Left lung (tissue), 10 donors: Measurements from ENCODE around the gene PTPRD. TPM values are rescaled to one million over a fixed set of nuclear protein-coding genes. Genes with fewer than 3 reads are reported as not detected.

Source experiments
- ATAC-seq: fragments of 200-7000 bp; cut with Tn5 transposase; one replicate; pipeline ENCODE4 v1.9.1; 2020; ENCODE audit warnings: moderate library complexity
- DNase-seq, 4 donors: peaks; one replicate each; pipeline ENCODE4 v3.0.0-alpha.2; 2013 to 2020
- H3K27ac ChIP-seq, 2 donors: fragments of 200-600 bp; sonication (generic) in 1 of 2; one replicate each; pipeline versions ENCODE4 v1.5.0 to v1.8.0; 2020 to 2021
- H3K27me3 ChIP-seq, 2 donors: fragments of 200-600 bp; sonication (generic) in 1 of 2; one replicate each; pipeline versions ENCODE4 v1.5.0 to v1.8.0; 2020 to 2021
- H3K36me3 ChIP-seq, 2 donors: fragments of 200-600 bp; sonication (generic) in 1 of 2; one replicate each; pipeline versions ENCODE4 v1.5.0 to v1.8.0; 2020 to 2021
- H3K4me1 ChIP-seq, 2 donors: fragments of 200-600 bp; one replicate each; pipeline ENCODE4 v1.8.0; 2021
- H3K4me3 ChIP-seq, 2 donors: fragments of 200-600 bp; sonication (generic) in 1 of 2; one replicate each; pipeline versions ENCODE4 v1.5.0 to v1.8.0; 2020 to 2021; ENCODE audit warnings: mild to moderate bottlenecking in 1 of 2
- H3K9me3 ChIP-seq, 2 donors: fragments of 200-600 bp; sonication (generic) in 1 of 2; one replicate each; pipeline versions ENCODE4 v1.5.0 to v1.8.0; 2020 to 2021
- intact Hi-C, 2 donors: fragments of 100-400 bp; cut with DNase I; formaldehyde crosslinking; loops; one replicate each; pipeline versions ENCODE4 v1.11.2 to v1.14.2; 2022
- polyA plus RNA-seq, 6 donors: library from polyadenylated mRNA; unstranded; fragments of 120-200 nt; gene quantifications; one replicate each; pipeline ENCODE4 v1.2.1, GENCODE V29; 2013; ENCODE audit not compliant: insufficient read length in 6 of 6
- total RNA-seq, 2 donors: library from RNA; stranded (reverse); fragmentation: NEBNext Ultra II Directional; extraction: Animal tissue kit (Norgen Biotek cat#: 25700); gene quantifications; one replicate each; pipeline ENCODE4 v1.2.1, GENCODE V29; 2021
- TF ChIP-seq, protein P1 (sequence below), 2 donors: fragments of 200-600 bp; sonication (generic) in 1 of 2; IDR thresholded peaks; one replicate each; pipeline versions ENCODE4 v1.5.0 to v1.8.0; 2021; ENCODE audit warnings: antibody characterized with exemption in 2 of 2
- donor health status: DM: no; HTN: yes; CAD: no.
- donor health status: DM: no; HTN: no; CAD: no.

Gene PTPRD
- total and polyA plus RNA-seq, 8 donors: 24.2 to 167 (median 139) TPM

GRCh38 chr9:8448226-8448625 is 2164.6 kb downstream of the PTPRD start:
- H3K27ac ChIP-seq: no peak overlapping the region
- intact Hi-C loops: no loop called here
- H3K4me3 ChIP-seq: no peak overlapping the region
- TF ChIP-seq, protein P1, sequence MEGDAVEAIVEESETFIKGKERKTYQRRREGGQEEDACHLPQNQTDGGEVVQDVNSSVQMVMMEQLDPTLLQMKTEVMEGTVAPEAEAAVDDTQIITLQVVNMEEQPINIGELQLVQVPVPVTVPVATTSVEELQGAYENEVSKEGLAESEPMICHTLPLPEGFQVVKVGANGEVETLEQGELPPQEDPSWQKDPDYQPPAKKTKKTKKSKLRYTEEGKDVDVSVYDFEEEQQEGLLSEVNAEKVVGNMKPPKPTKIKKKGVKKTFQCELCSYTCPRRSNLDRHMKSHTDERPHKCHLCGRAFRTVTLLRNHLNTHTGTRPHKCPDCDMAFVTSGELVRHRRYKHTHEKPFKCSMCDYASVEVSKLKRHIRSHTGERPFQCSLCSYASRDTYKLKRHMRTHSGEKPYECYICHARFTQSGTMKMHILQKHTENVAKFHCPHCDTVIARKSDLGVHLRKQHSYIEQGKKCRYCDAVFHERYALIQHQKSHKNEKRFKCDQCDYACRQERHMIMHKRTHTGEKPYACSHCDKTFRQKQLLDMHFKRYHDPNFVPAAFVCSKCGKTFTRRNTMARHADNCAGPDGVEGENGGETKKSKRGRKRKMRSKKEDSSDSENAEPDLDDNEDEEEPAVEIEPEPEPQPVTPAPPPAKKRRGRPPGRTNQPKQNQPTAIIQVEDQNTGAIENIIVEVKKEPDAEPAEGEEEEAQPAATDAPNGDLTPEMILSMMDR (IDR thresholded peaks at IDR 0.05): no peak
- ATAC-seq (no peak), DNase-seq (no peak)
- H3K36me3 ChIP-seq: no peaks in the 10 kb centered on the region
- H3K4me1 ChIP-seq: no peaks in the 10 kb centered on the region
- no peaks in the 10 kb centered on the region for H3K9me3 ChIP-seq
- H3K27me3 ChIP-seq: no peaks in the 10 kb centered on the region

GRCh38 chr9:8447601-8448000 is 2165.2 kb downstream of the PTPRD start:
- TF ChIP-seq, protein P1 (IDR thresholded peaks at IDR 0.05): no peak
- no peak overlapping the region for H3K27ac ChIP-seq
- H3K4me1 ChIP-seq: no peaks in the 10 kb centered on the region
- intact Hi-C loops: no loop called here
- no peaks in the 10 kb centered on the region for H3K27me3 ChIP-seq
- DNase-seq (no peak), ATAC-seq (no peak)
- no peaks in the 10 kb centered on the region for H3K9me3 ChIP-seq
- H3K4me3 ChIP-seq: no peak overlapping the region
- no peaks in the 10 kb centered on the region for H3K36me3 ChIP-seq

GRCh38 chr9:8437876-8438275 is 2174.9 kb downstream of the PTPRD start:
- H3K27me3 ChIP-seq: no peaks in the 10 kb centered on the region
- H3K9me3 ChIP-seq: no peaks in the 10 kb centered on the region
- ATAC-seq (no peak), DNase-seq (no peak)
- intact Hi-C loops: no loop called here
- no peak overlapping the region for H3K27ac ChIP-seq
- no peaks in the 10 kb centered on the region for H3K36me3 ChIP-seq
- no peak overlapping the region for H3K4me3 ChIP-seq
- no peaks in the 10 kb centered on the region for H3K4me1 ChIP-seq
- TF ChIP-seq, protein P1 (IDR thresholded peaks at IDR 0.05): no peak

DNA sequence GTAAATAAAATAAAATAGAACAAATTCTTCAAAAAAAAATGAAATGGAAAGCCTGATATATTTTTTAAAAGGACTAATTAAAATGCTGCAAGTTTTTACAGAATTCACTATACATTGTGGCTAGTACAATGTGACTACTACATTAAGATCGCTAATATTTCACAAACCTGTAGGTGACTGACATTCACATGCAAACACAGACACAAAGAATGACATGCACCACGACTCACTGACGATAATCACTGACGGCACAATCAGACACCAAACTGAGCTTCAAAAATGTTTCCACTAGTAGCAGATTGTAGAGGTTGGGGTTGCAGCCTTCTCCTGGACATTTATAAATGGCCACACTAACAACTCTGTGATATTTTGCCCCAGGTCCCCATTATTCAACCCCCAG is 2175.5 kb downstream of the PTPRD start:
- Histone ChIP-seq H3K27me3 (no peaks in the 10 kb centered on the region), H3K4me3 (no peak overlapping the region), H3K4me1 (no peaks in the 10 kb centered on the region), H3K9me3 (no peaks in the 10 kb centered on the region), H3K36me3 (no peaks in the 10 kb centered on the region), H3K27ac (no peak overlapping the region)
- TF ChIP-seq, protein P1 (IDR thresholded peaks at IDR 0.05): no peak
- intact Hi-C loops: no loop called here
- ATAC-seq (no peak), DNase-seq (no peak)

- no peak for ATAC-seq
- no peak overlapping the region for H3K27ac ChIP-seq
- intact Hi-C loops: no loop called here
These were observed 2176.0 kb downstream of the PTPRD start for GRCh38 chr9:8436786-8437185.

More at GRCh38 chr9:8436786-8437185, 2176.0 kb downstream of the PTPRD start:
- H3K4me3 ChIP-seq: no peak overlapping the region
- no peaks in the 10 kb centered on the region for H3K27me3 ChIP-seq
- TF ChIP-seq, protein P1 (IDR thresholded peaks at IDR 0.05): no peak
- DNase-seq: no peak
- no peaks in the 10 kb centered on the region for H3K9me3 ChIP-seq
- H3K4me1 ChIP-seq: no peaks in the 10 kb centered on the region
- H3K36me3 ChIP-seq: no peaks in the 10 kb centered on the region
